Measurements from ENCODE around the gene GTSE1.

The GTSE1 gene

GRCh38 chr22:46320166-46320710 lies 23.6 kb downstream of the GTSE1 start:
- Mint-ChIP-seq H3K27me3 (ENCODE audit: low read depth) (no peaks in the 10 kb centered on the region), H3K4me1 (ENCODE audit: low read depth) (no peaks in the 10 kb centered on the region), H3K27ac (no peak overlapping the region), H3K36me3 (ENCODE audit: low read depth) (peaks cover 75% of the 10 kb centered on the region), H3K9me3 (no peaks in the 10 kb centered on the region), H3K4me3 (no peak overlapping the region)
- DNase-seq (ENCODE audit: low spot score), result no peak

GRCh38 chr22:46320716-46321386 lies 24.2 kb downstream of the GTSE1 start:
- Mint-ChIP-seq H3K4me1 (ENCODE audit: low read depth) (no peaks in the 10 kb centered on the region), H3K27ac (no peak overlapping the region), H3K36me3 (ENCODE audit: low read depth) (peaks cover 70% of the 10 kb centered on the region), H3K4me3 (no peak overlapping the region), H3K27me3 (ENCODE audit: low read depth) (no peaks in the 10 kb centered on the region), H3K9me3 (no peaks in the 10 kb centered on the region)
- DNase-seq (ENCODE audit: low spot score), result no peak

DNA sequence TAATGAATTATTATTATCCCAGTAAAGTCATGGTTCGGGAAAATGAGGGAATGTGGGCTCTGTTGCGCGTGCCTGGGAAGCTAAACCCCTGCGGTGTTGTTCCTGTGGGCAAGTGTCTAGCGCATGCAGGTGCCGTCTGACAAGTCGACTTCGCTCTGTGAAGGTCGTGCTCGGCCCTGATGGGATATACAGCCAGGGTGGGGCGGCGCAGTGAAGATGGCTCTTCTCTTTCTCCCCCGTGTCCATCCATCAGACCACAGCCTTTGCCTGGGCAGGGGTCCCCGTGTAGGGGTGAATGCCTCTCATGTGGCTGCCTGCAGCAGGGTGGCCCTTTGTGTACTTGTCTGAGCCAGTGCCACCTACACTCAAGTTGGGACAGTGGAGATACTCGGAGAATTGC lies 26.0 kb downstream of the GTSE1 start:
- peaks cover 60% of the 10 kb centered on the region for H3K36me3 Mint-ChIP-seq (ENCODE audit: low read depth)
- H3K4me3 Mint-ChIP-seq, result no peak overlapping the region
- DNase-seq (ENCODE audit: low spot score), result no peak
- no peak overlapping the region for H3K27ac Mint-ChIP-seq
- no peaks in the 10 kb centered on the region for H3K9me3 Mint-ChIP-seq
- H3K27me3 Mint-ChIP-seq (ENCODE audit: low read depth), result no peaks in the 10 kb centered on the region
- no peaks in the 10 kb centered on the region for H3K4me1 Mint-ChIP-seq (ENCODE audit: low read depth)

GRCh38 chr22:46323162-46323561 lies 26.5 kb downstream of the GTSE1 start:
- no peaks in the 10 kb centered on the region for H3K27me3 Mint-ChIP-seq (ENCODE audit: low read depth)

GRCh38 chr22:46326066-46326680 lies 29.5 kb downstream of the GTSE1 start:
- H3K4me1 Mint-ChIP-seq (ENCODE audit: low read depth), result no peaks in the 10 kb centered on the region
- peaks cover 57% of the 10 kb centered on the region for H3K36me3 Mint-ChIP-seq (ENCODE audit: low read depth)
- H3K4me3 Mint-ChIP-seq, result no peak overlapping the region
- H3K9me3 Mint-ChIP-seq, result no peaks in the 10 kb centered on the region
- no peaks in the 10 kb centered on the region for H3K27me3 Mint-ChIP-seq (ENCODE audit: low read depth)
- no peak for DNase-seq (ENCODE audit: low spot score)
- H3K27ac Mint-ChIP-seq, result no peak overlapping the region

More at GRCh38 chr22:46323162-46323561, 26.5 kb downstream of the GTSE1 start:
- H3K9me3 Mint-ChIP-seq, result no peaks in the 10 kb centered on the region
- H3K36me3 Mint-ChIP-seq (ENCODE audit: low read depth), result peaks cover 60% of the 10 kb centered on the region
- no peaks in the 10 kb centered on the region for H3K4me1 Mint-ChIP-seq (ENCODE audit: low read depth)
- DNase-seq (ENCODE audit: low spot score), result no peak
- H3K4me3 Mint-ChIP-seq, result no peak overlapping the region
- no peak overlapping the region for H3K27ac Mint-ChIP-seq

- peaks cover 50% of the 10 kb centered on the region for H3K36me3 Mint-ChIP-seq (ENCODE audit: low read depth)
- no peaks in the 10 kb centered on the region for H3K4me1 Mint-ChIP-seq (ENCODE audit: low read depth)
- no peak overlapping the region for H3K27ac Mint-ChIP-seq
- no peak overlapping the region for H3K4me3 Mint-ChIP-seq
- no peak for DNase-seq (ENCODE audit: low spot score)
- H3K9me3 Mint-ChIP-seq, result no peaks in the 10 kb centered on the region
- no peaks in the 10 kb centered on the region for H3K27me3 Mint-ChIP-seq (ENCODE audit: low read depth)
Observed at GRCh38 chr22:46327691-46328465, 31.2 kb downstream of the GTSE1 start.

DNA sequence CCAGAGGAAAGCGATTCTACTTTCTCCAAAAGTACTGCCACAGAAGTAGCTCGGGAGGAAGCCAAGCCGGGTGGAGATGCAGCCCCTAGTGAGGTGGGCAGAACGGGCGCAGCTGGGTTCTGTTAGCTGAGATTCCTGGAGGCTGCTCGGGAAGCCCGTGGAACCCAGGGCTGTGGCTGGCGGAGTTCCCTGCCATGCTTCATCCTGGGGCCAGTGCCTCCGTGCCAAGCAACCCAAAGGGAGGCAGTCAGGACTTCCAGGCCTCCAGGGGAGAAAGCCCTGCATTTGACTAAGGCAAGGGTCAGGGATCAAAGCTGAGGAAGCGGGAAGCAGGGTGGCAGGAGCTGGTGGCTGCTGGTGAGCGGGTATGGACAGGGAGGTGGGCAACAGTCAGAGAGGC lies 32.1 kb downstream of the GTSE1 start:
- no peak overlapping the region for H3K4me3 Mint-ChIP-seq
- H3K9me3 Mint-ChIP-seq, result no peaks in the 10 kb centered on the region
- no peaks in the 10 kb centered on the region for H3K27me3 Mint-ChIP-seq (ENCODE audit: low read depth)
- DNase-seq (ENCODE audit: low spot score), result no peak
- peaks cover 50% of the 10 kb centered on the region for H3K36me3 Mint-ChIP-seq (ENCODE audit: low read depth)
- no peak overlapping the region for H3K27ac Mint-ChIP-seq
- H3K4me1 Mint-ChIP-seq (ENCODE audit: low read depth), result no peaks in the 10 kb centered on the region

DNA sequence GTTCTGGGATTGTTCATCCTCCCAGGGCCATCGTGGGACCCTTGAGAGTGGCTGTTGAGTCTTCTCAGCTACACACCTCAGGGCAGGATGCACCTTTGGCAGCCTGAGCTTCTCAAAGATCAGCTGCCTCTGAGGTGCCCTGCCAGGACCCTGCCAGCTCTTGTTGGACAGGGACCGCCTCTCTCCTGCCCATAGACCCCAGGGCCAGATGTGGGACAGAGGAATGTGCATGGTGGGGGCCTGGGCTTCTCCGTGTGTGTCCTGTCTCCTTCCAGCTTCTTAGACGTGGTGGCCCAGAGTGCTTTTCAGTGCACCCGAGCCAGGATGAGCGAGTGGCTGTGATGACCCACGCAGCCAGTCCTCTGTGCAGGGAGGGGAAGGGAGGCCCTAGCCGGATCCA lies 32.9 kb downstream of the GTSE1 start:
- H3K4me1 Mint-ChIP-seq (ENCODE audit: low read depth), result peaks cover 1% of the 10 kb centered on the region
- peaks cover 43% of the 10 kb centered on the region for H3K36me3 Mint-ChIP-seq (ENCODE audit: low read depth)
- H3K9me3 Mint-ChIP-seq, result no peaks in the 10 kb centered on the region
- no peaks in the 10 kb centered on the region for H3K27me3 Mint-ChIP-seq (ENCODE audit: low read depth)
- H3K4me3 Mint-ChIP-seq, result no peak overlapping the region
- no peak overlapping the region for H3K27ac Mint-ChIP-seq
- no peak for DNase-seq (ENCODE audit: low spot score)

GRCh38 chr22:46330426-46330825 lies 33.8 kb downstream of the GTSE1 start:
- no peak for DNase-seq (ENCODE audit: low spot score)
- H3K4me1 Mint-ChIP-seq (ENCODE audit: low read depth), result peaks cover 5% of the 10 kb centered on the region
- H3K4me3 Mint-ChIP-seq, result no peak overlapping the region
- H3K27me3 Mint-ChIP-seq (ENCODE audit: low read depth), result no peaks in the 10 kb centered on the region
- no peak overlapping the region for H3K27ac Mint-ChIP-seq
- H3K9me3 Mint-ChIP-seq, result no peaks in the 10 kb centered on the region
- peaks cover 40% of the 10 kb centered on the region for H3K36me3 Mint-ChIP-seq (ENCODE audit: low read depth)

GRCh38 chr22:46331496-46331895 lies 34.8 kb downstream of the GTSE1 start:
- H3K4me1 Mint-ChIP-seq (ENCODE audit: low read depth), result peaks cover 7% of the 10 kb centered on the region
- H3K9me3 Mint-ChIP-seq, result no peaks in the 10 kb centered on the region
- H3K27ac Mint-ChIP-seq, result no peak overlapping the region
- peaks cover 41% of the 10 kb centered on the region for H3K36me3 Mint-ChIP-seq (ENCODE audit: low read depth)
- H3K27me3 Mint-ChIP-seq (ENCODE audit: low read depth), result no peaks in the 10 kb centered on the region
- no peak overlapping the region for H3K4me3 Mint-ChIP-seq
- DNase-seq (ENCODE audit: low spot score), result no peak

DNA sequence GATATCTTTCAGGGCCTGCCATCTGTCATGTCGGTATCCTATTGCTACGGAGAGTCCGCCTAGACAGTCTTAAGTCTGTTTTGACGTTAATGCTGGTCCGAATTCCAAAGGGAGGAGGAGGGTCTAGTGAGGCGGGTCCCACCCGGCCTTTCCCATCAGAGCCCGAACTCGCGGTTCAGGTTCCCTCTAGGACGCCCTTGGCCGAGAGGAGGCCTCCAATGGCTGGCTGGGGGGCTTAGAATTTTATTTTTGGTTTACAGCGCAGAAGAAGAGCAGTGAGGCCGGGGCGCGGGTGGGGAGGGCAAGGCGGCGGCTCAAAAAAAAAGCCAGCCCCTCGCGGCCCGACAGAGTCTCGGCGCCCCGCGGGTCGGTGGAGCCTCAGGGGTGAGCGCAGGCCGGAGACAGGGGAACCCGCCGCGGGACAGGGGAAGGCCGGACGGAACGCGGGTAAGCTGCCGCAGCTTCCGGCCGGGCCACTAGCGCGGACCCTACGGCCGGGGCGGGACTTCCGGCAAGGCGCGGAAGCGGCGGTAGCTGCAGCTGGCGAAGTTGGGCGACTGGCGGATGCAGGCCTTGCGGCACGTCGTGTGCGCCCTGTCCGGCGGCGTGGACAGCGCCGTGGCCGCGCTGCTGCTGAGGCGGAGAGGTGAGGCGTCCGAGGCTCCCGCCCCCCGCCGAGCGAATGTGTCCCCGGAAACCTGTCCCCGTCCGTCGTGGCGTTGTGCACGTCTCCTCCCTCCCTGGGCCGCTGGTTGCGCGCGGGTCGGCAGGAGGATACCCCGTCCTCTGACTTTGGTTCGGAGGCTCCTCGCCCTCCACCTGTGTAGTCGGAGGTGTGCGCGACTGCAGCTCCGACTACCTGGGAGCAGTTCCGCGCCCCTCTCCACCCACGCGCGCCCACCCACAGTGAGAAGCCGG lies 38.8 kb downstream of the GTSE1 start, which contains the start of gene TRMU:
Gene TRMU, plus strand, starts transcription at position 514 of the 918 bp plus-strand sequence. Its CDS starts 51 bp downstream, at position 565.
- peak; percentile 81 for DNase-seq (ENCODE audit: low spot score)
- Mint-ChIP-seq H3K27ac (peak within 1 kb of the TSS; percentile 96), H3K9me3 (no peaks in the 10 kb centered on the region), H3K36me3 (ENCODE audit: low read depth) (peaks cover 45% of the 10 kb centered on the region), H3K27me3 (ENCODE audit: low read depth) (no peaks in the 10 kb centered on the region), H3K4me1 (ENCODE audit: low read depth) (peaks cover 26% of the 10 kb centered on the region), H3K4me3 (peak within 1 kb of the TSS; percentile 96)

DNA sequence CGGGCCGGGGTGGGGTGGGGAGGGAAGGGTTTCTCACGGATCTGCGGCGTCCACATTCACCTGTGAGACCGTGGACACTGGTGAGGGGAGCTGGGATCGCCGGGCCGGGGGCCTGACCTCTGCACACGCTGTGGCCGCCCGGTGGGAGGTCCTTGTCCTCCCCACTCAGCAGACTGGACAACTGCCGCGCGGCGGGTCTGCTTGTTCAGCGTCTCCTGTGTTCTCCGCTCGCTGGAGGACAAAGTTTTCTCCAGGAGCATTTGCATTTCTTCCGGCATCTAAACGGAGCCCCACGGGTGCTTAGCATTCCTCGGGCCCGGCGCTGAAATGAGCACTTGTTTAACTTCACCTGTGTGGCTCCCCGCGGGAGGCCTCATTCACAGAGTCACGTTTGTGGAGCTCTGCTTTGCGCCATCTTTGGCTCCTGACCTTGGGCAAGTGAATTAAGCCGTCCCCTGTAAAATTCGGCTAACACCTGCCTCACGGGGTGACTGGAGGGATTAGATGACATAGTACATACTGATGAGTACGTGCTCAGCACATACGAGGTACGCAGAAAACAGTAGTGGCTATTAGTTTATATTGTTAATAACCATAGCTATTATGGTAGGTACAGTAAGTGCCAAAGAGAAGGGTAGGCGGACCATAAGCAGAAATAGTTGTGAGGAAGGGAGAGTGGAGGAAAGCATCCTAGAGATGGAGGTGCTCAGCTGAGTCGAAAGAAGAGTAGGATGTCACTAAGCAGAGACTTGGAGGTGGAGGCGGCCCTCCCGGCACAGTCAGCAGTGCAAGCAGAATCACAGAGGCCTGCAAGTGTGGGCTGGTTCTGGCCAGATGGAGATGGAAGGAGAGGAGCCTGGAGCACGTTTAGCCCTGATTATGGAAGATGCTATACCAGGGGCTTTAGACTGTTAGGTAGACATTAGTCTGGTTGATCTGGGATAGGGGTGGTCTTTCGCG lies 39.7 kb downstream of the GTSE1 start:
- no peak for DNase-seq (ENCODE audit: low spot score)
- Mint-ChIP-seq H3K36me3 (ENCODE audit: low read depth) (peaks cover 40% of the 10 kb centered on the region), H3K27ac (peak overlapping the region; percentile 89), H3K27me3 (ENCODE audit: low read depth) (no peaks in the 10 kb centered on the region), H3K9me3 (no peaks in the 10 kb centered on the region), H3K4me3 (peak overlapping the region; percentile 96), H3K4me1 (ENCODE audit: low read depth) (peaks cover 26% of the 10 kb centered on the region)

All from T-helper 2 cell treated with Interferon-gamma antibody and Interleukin-4, amounts not matched to agents 5 μg/mL and 100 μg/mL, for 36 hours (primary cell).